ENCODE results near the gene BMP5.

The BMP5 gene

DNA sequence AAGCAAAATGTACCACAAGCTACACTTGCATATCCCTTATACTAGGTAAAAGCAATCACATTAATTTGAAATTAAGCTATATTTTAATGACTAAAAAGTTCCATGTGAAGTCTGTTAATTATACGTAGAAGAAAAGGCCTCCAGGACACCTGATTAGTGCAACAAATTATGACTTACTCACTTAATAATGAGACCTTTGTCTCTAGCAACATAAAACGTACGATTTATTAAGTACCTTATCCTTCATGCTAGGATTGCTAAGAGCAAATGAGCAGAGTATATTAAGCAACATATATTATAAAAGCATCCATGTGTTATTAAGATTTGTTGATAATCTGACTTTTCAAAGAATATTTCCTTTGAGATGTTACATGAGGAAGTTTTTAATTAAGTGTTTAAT lies 2.5 kb downstream of the BMP5 start:
- DNase-seq (ENCODE audit: low read depth in 2 of 2), result no peak

DNA sequence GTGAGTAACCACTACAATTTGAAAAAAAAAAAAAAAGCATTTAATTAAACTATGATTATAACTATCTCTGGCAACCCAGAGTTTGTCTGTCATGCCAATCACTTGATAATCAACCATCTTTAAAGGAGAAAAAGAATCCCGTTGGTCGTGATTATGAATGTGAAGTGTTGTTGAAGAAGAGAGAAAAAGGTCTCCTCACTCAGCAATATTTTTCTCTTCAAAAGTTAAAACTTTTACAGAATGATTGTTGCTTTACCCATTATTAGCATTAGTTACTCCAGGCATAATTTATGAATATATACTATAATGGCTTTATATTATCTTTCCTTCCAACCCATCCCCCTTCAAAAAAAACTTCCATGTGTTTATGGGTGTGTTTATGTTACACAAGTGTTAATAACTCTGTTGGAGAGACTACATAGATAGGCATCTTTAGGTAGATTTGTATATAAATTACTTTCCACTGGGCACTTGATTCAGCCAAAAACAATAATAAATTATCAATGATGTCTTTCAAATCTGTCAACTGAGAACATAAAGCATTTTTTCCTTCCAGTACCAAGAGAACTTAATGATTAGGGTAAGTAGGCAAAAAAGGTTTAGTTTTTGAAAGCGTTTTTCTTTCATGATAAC lies 5.1 kb downstream of the BMP5 start:
- no peak for DNase-seq (ENCODE audit: low read depth in 2 of 2)

DNA sequence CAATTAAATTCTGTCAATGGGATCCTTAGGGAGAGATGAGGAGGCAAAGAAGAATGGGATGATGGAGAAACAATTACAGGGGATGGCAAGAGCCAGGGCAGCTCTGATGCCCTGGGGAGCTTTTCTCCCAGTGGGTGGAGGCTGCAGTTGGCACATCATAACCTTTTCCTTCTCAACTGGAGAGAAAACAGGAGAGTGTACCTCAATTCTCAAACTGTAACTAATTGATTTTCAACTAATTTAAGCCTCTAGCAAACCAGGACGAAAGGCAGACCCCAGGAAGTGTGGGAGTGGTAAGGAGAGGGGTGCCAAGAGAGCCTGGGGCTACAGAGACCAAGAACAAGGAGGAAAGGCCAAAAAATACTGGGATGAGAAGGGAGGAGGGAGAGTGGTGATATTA lies 5.7 kb downstream of the BMP5 start:
- DNase-seq (ENCODE audit: low read depth in 2 of 2), result no peak

DNA sequence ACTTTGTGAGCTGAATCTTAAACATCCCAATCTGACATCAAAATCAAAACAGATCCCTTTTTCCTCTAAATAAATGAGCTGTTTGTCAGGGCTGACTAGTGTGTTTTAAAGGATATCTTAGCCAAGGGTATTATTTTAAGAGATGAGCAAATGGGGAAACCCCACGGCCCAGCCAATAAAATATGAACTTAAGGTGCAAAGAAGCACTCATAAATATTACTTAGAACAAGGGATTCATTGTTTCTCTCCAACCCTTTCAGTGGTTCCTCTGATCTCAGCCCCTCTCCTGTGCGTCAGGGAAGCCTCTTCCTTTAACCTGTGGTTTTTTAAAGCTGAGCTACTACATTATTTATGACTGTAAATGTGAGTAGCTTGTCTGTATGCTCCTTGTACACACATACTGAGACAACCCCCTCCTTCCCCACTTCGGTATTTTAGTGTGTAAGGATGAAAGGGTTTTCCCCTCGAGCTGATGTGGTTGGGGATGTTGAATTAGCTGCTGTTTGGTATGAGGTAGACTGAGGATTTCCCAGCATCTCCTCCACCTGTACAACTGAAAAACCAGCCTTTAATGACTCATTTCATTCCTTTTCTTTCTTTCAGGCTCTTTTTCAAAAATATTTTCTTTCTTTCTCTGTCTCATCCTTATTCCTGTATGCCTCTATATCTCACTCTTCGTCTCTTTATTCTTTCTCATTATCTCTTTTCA lies 6.5 kb downstream of the BMP5 start:
- no peak for DNase-seq (ENCODE audit: low read depth in 2 of 2)

DNA sequence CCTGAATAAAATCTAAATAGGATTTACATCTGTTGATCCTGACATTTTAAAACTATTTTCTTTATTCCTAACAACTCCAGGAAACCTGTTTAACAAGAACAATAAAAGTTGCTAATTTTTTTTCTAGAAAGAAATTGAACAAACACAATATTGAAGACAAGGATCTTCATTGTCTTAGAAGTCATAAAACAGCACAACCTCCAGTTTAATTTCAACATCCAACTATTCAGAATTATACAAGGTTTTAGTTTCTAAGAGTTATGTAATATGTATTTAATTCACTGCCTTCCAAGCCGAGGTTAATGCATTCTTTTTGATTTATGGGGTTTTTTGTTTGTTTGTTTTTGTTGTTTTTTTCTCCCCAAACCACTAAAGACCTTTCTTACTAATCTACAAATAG lies 7.2 kb downstream of the BMP5 start:
- no peak for DNase-seq (ENCODE audit: low read depth in 2 of 2)

DNA sequence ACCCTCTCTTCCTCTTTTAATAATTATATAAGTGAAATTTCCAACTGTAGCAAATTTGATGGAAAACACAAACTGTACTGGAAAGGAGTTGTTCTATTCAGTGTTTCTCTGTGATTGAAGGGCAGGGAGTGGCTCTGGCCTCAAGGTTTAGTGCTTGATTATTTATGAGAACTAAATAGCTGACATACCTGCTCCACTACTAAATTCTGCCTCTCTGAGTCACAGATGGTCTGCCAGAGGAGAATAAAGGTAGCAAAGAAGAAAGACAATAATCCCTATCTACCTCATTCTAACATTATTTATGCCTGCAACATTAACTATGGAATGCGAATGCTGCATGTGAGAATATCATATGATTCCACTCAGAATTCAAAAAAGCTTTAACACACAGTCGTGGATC lies 9.3 kb downstream of the BMP5 start:
- no peak for DNase-seq (ENCODE audit: low read depth in 2 of 2)

DNA sequence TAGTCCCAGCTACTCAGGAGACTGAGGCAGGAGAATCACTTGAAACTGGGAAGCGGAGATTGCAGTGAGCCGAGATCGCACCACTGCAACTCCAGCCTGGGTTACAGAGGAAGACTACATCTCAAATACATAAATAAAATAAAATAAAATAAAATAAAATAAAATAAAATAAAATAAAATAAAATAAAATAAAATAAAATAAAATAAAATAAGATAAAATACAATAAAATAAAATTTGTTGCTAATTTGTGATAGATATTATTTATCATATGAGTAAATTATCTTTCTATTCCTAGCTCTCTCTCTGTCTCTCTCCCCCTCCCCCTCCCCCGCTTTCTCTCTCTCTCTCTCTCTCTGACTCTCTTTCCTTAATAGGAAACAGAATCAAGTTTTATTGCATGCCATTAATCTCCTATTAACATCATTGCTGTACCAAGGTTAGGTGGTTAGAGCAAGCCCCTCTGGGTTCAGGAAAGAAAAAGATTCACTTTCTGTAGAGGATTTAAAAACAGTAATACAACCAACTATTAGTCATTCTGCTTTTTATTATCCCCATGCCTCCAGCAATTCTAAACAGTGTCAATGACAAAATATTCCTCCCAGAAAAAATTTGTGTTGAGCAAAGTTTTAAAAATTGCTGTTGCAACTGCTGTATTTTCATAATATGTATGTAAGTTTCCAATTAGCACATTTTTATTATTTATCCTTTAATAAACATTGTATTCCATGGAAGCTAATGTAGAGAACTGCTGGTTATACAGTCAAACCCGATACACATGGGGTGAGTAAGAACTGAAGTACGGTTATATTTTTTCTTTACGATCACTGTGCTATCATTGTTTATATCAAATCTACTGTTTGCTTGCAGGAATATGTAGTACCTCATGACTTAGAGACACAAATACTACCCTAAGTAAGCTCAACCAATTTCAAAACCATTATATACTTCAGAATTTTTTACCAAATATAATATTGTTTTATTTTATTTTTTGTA lies 22.1 kb downstream of the BMP5 start:
- peak; percentile 3 to 5 for DNase-seq (ENCODE audit: low read depth in 2 of 2)

DNA sequence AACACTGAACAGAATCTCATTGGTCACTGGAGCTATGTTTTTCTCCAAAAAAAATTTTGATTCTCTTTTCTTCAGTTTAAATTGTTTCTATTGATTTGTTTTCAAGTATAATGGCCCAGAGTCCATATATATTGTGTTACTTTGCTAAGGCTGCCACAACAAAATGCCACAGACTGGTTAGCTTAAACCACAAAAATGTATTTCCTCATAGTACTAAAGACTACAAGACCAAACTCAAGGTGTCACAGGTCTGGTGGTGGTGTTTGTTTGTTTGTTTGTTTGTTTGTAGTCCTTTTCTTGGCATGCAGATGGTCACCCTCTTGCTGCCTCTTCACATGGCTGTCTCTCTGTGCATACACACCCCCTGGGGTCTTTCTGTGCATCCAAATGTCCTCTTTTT lies 34.0 kb downstream of the BMP5 start:
- DNase-seq (ENCODE audit: low read depth in 2 of 2), result no peak

DNA sequence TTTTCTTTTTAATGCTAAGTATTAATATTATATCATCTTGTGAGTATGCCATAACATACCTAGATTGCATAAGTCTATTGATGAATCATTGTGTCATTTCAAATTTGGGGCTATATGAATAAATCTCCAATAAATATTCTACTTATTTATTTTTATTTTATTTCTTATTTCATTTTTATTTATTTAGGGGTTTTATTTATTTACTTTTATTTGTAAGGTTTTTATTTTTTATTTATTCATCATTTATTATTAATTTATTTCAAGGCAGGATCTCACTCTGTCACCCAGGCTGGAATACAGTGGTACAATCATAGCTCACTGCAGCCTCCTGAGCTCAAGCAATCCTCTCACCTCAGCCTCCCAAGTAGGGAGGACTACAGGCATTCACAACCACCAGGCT lies 36.3 kb downstream of the BMP5 start:
- DNase-seq (ENCODE audit: low read depth in 2 of 2), result no peak

DNA sequence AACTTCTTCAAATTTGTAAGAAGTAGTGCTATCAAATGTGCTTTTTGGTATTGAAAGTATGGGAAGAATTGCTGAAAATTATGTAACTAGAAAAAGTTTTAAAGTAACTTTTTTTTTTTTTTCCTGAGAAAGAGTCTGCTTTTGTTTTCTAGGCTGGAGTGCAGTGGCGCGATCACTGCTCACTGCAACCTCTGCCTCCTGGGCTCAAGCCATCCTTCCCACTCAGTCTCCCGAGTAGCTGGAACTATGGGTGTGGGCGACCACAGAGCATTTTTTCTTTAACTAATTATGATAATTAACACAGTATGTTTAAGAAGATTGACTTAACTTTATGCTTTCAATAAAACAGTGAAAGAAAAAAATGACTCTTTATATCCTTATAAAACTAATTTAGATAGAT lies 38.4 kb downstream of the BMP5 start:
- DNase-seq (ENCODE audit: low read depth in 2 of 2), result no peak

DNA sequence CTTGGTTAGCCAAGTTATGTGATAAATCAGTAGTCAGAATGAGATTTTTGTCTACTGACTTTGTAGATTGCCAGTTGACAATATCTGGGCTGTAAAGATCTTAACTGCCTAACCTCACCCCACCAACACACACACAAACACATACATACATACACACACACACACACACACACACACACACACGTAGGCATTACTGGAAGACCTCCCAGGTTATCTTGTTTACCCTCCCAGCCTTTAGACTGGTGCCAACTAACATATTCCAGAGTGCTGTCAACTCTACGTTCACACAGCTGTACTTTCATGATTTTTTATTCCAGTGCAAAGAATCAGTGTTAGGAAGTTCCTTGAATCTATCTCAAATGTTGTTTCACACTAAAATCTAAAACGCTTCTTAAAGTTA lies 38.9 kb downstream of the BMP5 start:
- DNase-seq (ENCODE audit: low read depth in 2 of 2), result no peak

DNA sequence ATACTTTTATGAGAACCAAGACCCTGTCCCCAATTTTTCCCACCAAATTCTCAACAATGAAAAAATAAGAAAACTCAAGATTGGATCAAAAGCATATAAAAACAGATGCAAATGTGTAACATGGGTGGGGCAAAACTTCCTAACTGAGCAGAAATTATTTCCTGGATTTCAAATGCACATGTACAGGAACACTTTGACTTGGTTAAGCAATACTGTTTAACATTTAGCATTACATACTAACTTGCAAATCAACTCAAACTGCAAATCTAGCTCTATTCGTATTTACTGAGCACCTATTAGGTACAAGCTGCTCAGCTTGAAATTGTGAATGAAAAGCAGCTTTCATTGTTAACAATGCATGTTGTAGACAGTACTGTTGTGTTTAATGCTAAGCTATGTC lies 40.2 kb downstream of the BMP5 start:
- DNase-seq (ENCODE audit: low read depth in 2 of 2), result no peak

DNA sequence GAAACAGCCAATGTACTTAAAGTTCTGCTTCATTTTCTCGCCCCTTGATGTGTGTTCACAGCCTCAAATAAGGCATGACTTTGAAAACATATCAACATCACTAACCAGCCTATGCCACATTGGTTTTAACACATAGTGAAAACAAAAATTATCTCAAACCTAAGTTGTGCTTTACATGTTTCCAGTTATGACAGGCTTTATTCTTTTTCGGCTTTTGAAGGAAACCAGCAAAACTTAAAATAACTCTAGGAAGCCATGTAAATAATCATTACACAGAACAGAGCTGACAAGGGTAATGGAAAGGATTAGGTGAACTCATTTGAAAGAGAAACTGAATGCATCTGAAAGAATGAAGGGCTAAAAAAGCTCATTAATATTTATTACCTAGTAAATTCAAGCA lies 42.1 kb downstream of the BMP5 start:
- no peak for DNase-seq (ENCODE audit: low read depth in 2 of 2)

DNA sequence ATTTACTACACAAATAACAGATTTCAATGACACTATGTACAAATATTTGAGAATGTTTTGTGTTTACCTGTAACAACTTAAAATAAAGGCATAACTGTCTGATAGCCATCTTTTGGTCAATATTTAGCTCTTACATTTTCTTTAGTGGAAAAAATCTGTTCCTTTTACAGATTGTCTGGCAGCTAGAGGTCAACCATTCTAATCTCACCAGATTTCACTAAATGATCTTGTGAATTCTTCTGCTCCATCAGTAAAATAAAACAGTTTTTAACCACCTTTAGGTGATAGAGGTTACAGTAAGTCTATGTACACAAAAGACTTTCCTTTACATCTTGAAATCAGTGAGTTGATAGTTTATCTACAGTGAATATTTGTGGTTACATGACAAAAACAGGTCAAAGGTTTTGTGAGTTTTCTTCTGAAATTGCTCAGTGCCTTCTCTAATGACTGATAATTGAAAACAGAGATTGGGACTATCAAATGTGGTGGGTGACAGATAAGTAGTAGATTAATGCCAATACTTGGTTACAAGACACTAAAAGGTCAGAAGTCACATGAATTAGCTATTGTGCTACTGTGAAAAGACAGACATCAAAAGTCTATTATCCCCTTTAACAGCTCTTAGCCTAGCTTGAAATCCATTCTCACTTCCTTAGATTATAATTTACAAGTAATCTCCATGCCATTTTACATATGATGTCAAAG lies 47.4 kb downstream of the BMP5 start:
- peak in 1 of 2 experiments; percentile 1 for DNase-seq (ENCODE audit: low read depth in 2 of 2)

DNA sequence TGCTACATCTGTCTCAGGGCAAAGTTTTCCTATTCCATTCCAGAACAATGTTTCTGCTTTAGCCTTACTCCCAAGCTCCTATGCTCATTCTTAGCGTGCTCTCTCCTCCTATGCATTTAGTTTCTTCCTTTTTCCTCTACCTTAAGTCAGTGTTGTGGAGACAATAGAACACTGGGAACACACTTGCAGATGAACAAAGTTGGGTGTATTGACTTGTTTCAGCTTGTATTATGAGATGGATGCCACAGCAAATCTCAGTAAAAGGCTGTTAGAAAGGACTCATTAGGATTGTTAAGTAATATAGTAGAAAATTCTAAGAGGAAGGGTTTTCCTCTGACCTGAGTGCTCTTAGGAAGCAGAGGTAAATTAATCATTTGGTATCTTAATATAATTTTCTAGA lies 48.4 kb downstream of the BMP5 start:
- DNase-seq (ENCODE audit: low read depth in 2 of 2), result no peak

DNA sequence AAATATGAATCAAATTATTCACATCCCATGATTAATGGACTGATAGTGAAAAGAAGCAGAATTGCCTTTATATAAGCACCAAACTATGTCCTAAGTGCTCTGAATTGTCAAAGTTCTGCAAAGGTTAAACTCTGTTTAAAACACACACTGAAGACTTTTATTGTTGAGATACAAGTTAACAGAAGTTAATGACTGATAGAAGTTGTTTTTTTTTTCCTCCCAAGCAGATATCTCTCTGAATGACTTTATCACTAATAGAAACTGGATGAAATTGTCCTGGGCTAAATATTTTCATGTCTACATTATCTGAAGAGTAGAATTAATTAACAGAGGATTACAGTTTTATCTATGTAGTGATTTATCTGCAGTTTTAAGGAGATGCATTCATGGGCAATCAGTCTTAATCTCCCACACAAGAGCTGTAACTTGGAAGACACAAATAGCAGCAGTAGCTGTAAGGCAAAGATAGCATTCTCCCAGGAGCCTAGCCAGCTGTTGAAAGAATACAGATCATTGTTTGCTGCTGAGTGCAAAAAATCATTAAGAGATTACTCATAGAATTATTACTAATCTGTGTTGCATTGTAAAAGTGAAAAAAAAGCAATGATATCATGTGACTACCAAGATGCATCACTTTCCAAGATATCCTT lies 49.9 kb downstream of the BMP5 start:
- peak; percentile 50 to 51 for DNase-seq (ENCODE audit: low read depth in 2 of 2)

DNA sequence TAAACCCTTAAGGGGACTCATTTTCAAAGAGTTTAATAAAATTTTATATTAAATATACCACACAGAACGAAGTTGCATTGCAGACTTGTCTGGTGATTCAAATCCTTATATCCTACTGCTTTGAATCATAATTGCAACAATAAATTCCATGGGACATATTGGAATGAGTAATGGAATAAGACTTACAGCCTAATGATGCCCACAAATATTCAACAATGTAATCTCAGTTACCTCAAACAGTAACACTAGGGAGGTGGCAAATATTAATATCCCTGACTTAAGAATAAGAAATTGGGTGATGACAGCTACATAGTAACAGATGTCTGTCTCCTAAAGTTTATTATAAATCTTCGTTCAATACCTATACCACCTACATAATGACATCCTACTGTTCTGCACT lies 52.6 kb downstream of the BMP5 start:
- peak; percentile 56 to 59 for DNase-seq (ENCODE audit: low read depth in 2 of 2)

DNA sequence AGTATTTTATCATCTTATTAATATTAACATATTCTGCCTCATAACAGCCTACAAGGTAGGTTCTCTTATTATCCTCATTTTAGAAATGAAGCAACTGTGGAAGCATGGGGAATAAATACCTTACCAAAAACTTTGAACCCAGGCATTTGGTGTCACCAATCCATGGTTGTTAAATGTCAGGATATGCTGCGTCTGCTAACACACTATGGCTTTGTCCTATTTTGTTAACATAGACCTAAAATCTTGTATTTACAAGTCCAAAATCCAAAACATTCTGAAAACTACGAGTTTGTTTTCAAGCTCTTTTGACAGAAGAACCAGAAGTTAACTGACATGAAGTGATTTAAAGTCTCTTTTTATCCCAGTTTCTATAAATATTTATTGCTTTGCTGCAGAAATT lies 53.4 kb downstream of the BMP5 start:
- DNase-seq (ENCODE audit: low read depth in 2 of 2), result no peak

DNA sequence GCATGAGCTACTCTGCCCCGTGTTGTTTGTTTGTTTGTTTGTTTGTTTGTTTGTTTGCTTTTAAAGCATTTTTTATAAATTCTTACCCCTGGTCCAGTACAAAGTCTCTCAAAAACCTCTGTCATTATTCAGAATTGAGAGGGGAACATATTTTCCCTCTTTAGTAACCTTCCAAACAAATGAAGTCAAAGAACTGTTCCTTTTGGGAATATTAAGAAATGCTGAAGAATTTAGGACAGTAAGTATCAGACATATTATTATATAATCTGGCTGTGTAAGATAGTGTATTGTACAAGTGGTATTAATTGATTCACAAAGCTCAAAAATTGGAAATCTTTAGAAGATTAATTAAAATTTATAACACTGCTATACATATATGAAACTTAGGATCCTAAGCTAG lies 54.7 kb downstream of the BMP5 start:
- no peak for DNase-seq (ENCODE audit: low read depth in 2 of 2)

DNA sequence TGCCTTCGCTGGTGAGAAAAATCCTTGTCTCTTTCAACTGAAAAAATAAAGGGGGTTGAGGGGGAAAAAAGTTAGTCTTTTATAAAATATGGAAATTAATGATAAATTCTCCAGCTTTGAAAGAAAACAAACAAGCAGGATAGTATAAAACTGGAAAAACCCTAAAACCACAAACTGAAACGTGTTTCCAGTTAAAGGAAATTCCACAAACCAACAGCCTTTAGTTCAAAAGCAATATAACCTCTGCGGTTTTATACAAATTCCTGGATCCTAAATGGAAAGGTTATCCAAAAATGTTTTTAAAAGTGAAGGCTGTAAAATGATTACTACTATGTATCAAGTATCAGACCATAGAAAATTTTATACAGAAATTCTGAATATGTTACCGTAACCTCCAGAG lies 55.6 kb downstream of the BMP5 start:
- DNase-seq (ENCODE audit: low read depth in 2 of 2), result peak in 1 of 2 experiments; percentile 2

DNA sequence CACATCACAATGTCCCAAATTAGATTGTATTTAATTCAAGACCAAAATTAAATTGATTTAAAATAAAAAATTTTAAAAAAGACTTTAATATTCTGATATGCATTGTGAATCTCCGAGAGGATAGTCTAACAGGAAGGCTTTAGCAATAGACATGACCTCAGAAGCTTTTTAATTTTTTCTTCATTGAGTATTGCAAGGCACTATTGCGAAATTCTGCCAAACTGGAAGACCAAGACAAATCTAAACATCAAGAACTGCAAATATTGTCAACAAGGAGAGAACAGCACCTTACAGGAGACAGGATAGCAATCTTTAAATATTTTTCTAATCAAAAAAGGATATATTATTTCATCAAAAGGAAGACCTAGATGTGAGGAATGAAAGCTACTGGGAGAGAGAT lies 56.9 kb downstream of the BMP5 start:
- no peak for DNase-seq (ENCODE audit: low read depth in 2 of 2)

DNA sequence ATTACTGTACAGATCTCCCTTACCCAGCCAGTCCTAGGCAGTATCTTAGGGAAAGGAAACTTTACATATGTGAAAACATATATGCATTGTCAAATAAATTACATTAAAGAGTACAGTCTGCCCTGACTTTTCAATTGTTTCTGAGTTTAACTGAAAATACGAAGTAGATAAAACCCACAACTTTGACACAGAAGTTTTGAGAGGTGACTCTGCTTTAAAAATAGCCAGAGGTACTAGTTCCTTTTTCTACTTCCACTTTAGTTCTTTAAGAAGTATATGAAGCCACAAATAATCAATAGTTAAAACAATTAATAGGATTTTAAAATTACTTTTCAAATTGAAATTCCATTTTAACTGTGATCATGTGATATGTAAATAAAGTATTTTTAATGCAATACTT lies 62.9 kb downstream of the BMP5 start:
- no peak for DNase-seq (ENCODE audit: low read depth in 2 of 2)

Measured in fibroblast of skin of left quadriceps (primary cell).